Measurements from ENCODE around the gene SELE.
A peak's percentile ranks its signal among the peaks of the same experiment; 100 is the strongest.
"Not testable (repeated sequence)": the region's sequence is repeated elsewhere in the genome, so short reads cannot be mapped to it uniquely, and the experiment has no call there.

SELE gene

GRCh38 chr1:169683661-169684060 is 50.2 kb downstream of the SELE start:
- no peak for DNase-seq (ENCODE audit: low read depth in 2 of 2)

- not testable (repeated sequence) for DNase-seq (ENCODE audit: low read depth in 2 of 2)
These were observed 50.7 kb downstream of the SELE start for GRCh38 chr1:169683168-169683567.

- DNase-seq (ENCODE audit: low read depth in 2 of 2): no peak
These were observed 51.8 kb downstream of the SELE start for GRCh38 chr1:169682071-169682470.

- no peak for DNase-seq (ENCODE audit: low read depth in 2 of 2)
These were observed 52.7 kb downstream of the SELE start for GRCh38 chr1:169681140-169681539.

GRCh38 chr1:169680377-169681019 is 53.4 kb downstream of the SELE start:
- peak in 1 of 2 donors; percentile 52 for DNase-seq (ENCODE audit: low read depth in 2 of 2)

GRCh38 chr1:169679692-169680091 is 54.2 kb downstream of the SELE start:
- no peak for DNase-seq (ENCODE audit: low read depth in 2 of 2)

GRCh38 chr1:169676001-169676400 is 57.9 kb downstream of the SELE start:
- DNase-seq (ENCODE audit: low read depth in 2 of 2): no peak

All from stimulated activated CD8-positive, alpha-beta memory T cell treated with anti-CD3 and anti-CD28 coated beads, Interleukin-2, amount 100 ng/mL, for 48 hours (primary cell).